ENCODE data around the gene TTC6. TPM values are rescaled to one million over a fixed set of nuclear protein-coding genes. Genes with fewer than 3 reads are reported as not detected.
A peak's percentile ranks its signal among the peaks of the same experiment; 100 is the strongest.

The TTC6 gene
- polyA plus RNA-seq, 1 donor (not counting 4 experiments of a cell fraction or from before 2014, with no cell fraction given): not detected

DNA sequence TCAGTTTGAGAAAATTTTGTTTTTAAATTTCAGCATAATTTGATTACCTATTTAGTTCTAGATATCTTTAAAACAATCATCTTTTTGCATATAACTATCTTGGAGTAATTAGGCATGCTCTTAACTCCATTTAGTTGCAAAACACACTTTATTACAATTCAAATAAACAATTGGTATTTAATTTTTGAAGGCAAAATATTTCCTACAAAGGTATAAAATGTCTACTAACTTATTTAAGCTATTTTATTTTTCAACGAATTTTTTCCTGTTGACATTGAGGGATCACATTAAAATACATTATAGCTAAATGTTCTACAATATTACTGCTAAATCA, 8.7 kb upstream of the TTC6 start:
- H3K9me1 ChIP-seq (ENCODE audit: control insufficient read depth, extremely low read depth, insufficient read depth, low read length): no peaks in the 10 kb centered on the region
- no peak overlapping the region for H3K4me2 ChIP-seq (ENCODE audit: control insufficient read depth, extremely low read depth, insufficient read depth, low read depth, low read length)
- H3K4me1 ChIP-seq (ENCODE audit: control insufficient read depth, extremely low read depth, insufficient read depth, low read length): peaks cover 3% of the 10 kb centered on the region
- no peak for DNase-seq (ENCODE audit: low read depth, low spot score)
- H2AFZ ChIP-seq (ENCODE audit: control insufficient read depth, low read length): no peak overlapping the region
- H3K36me3 ChIP-seq (ENCODE audit: control insufficient read depth in 2 of 2, extremely low read depth in 1 of 2, insufficient read depth in 2 of 2, low read length in 2 of 2): no peaks in the 10 kb centered on the region
- H3K79me2 ChIP-seq (ENCODE audit: control insufficient read depth, insufficient read depth, low read length): no peaks in the 10 kb centered on the region
- H3K27me3 ChIP-seq (ENCODE audit: control insufficient read depth, extremely low read depth, insufficient read depth, low read length): peaks cover 80% of the 10 kb centered on the region
- no peak for TF ChIP-seq EZH2 (IDR thresholded peaks at IDR 0.05; ENCODE audit: low read length)
- TF ChIP-seq, protein P1, sequence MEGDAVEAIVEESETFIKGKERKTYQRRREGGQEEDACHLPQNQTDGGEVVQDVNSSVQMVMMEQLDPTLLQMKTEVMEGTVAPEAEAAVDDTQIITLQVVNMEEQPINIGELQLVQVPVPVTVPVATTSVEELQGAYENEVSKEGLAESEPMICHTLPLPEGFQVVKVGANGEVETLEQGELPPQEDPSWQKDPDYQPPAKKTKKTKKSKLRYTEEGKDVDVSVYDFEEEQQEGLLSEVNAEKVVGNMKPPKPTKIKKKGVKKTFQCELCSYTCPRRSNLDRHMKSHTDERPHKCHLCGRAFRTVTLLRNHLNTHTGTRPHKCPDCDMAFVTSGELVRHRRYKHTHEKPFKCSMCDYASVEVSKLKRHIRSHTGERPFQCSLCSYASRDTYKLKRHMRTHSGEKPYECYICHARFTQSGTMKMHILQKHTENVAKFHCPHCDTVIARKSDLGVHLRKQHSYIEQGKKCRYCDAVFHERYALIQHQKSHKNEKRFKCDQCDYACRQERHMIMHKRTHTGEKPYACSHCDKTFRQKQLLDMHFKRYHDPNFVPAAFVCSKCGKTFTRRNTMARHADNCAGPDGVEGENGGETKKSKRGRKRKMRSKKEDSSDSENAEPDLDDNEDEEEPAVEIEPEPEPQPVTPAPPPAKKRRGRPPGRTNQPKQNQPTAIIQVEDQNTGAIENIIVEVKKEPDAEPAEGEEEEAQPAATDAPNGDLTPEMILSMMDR (optimal IDR thresholded peaks at IDR 0.05 in 1 of 3, IDR thresholded peaks at IDR 0.05 in 1 of 3, conservative IDR thresholded peaks at IDR 0.05 in 1 of 3; ENCODE audit: extremely low read depth in 1 of 3, insufficient read depth in 2 of 3, low read length in 3 of 3): no peak
- no peak overlapping the region for H3K27ac ChIP-seq (ENCODE audit: control insufficient read depth, insufficient read depth, low read length)
- no peak overlapping the region for H3K4me3 ChIP-seq (ENCODE audit: control insufficient read depth in 2 of 3, extremely low read depth in 1 of 3, insufficient read depth in 2 of 3, low read depth in 1 of 3, low read length in 3 of 3)
- no peaks in the 10 kb centered on the region for H3K9me3 ChIP-seq (ENCODE audit: control insufficient read depth, low read depth, low read length)
- peaks cover 9% of the 10 kb centered on the region for H4K20me1 ChIP-seq (ENCODE audit: control insufficient read depth, extremely low read depth, insufficient read depth, low read length)
- dilution Hi-C loops (cut with MboI; ENCODE audit: extremely low pct_ligation_motif_present, low sequenced_read_pairs): no loop called here
- H3K9ac ChIP-seq (ENCODE audit: control insufficient read depth, extremely low read depth, insufficient read depth, low read length): no peak overlapping the region
- no peak for FAIRE-seq

DNA sequence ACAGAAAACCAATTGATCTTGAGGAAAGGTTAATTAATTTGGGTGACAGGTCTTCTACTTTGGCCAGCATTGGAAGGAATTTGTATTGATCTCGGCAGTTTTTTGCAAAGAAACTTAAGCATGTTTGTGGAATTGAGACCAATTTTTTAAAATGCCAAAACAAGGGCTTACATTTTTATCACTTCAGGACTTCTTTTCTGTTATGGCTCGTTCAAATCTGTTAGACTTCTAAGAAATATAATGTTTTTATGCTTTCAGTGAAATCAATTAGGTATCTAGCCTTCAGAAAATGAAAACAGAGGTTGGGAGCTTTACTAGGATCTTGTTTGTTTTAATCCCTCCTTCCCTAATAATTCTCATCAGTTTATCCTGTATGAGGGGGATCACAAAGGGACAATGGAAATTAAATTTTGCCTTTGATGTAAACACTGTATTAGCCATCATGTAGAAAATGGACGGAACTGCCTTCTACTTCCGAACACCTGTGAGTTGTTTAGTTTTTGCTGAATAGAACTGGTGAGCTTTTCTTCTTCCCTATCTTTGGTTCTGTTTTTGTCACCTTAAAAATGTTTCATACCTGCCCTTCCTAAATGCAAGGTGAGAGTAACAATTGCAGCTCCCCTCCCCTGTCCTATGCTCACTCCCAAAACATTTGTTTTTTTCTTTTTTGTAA, 8.2 kb upstream of the TTC6 start:
- DNase-seq (ENCODE audit: low read depth, low spot score) (no peak), FAIRE-seq (no peak)
- no peak overlapping the region for H3K27ac ChIP-seq (ENCODE audit: control insufficient read depth, insufficient read depth, low read length)
- peaks cover 9% of the 10 kb centered on the region for H4K20me1 ChIP-seq (ENCODE audit: control insufficient read depth, extremely low read depth, insufficient read depth, low read length)
- peaks cover 85% of the 10 kb centered on the region for H3K27me3 ChIP-seq (ENCODE audit: control insufficient read depth, extremely low read depth, insufficient read depth, low read length)
- no peaks in the 10 kb centered on the region for H3K36me3 ChIP-seq (ENCODE audit: control insufficient read depth in 2 of 2, extremely low read depth in 1 of 2, insufficient read depth in 2 of 2, low read length in 2 of 2)
- TF ChIP-seq, protein P1 (optimal IDR thresholded peaks at IDR 0.05 in 1 of 3, IDR thresholded peaks at IDR 0.05 in 1 of 3, conservative IDR thresholded peaks at IDR 0.05 in 1 of 3; ENCODE audit: extremely low read depth in 1 of 3, insufficient read depth in 2 of 3, low read length in 3 of 3): no peak
- peak; percentile 84 for TF ChIP-seq EZH2 (IDR thresholded peaks at IDR 0.05; ENCODE audit: low read length)
- no peaks in the 10 kb centered on the region for H3K9me3 ChIP-seq (ENCODE audit: control insufficient read depth, low read depth, low read length)
- H2AFZ ChIP-seq (ENCODE audit: control insufficient read depth, low read length): no peak overlapping the region
- H3K4me3 ChIP-seq (ENCODE audit: control insufficient read depth in 2 of 3, extremely low read depth in 1 of 3, insufficient read depth in 2 of 3, low read depth in 1 of 3, low read length in 3 of 3): no peak overlapping the region
- H3K79me2 ChIP-seq (ENCODE audit: control insufficient read depth, insufficient read depth, low read length): no peaks in the 10 kb centered on the region
- no peak overlapping the region for H3K9ac ChIP-seq (ENCODE audit: control insufficient read depth, extremely low read depth, insufficient read depth, low read length)
- peaks cover 3% of the 10 kb centered on the region for H3K4me1 ChIP-seq (ENCODE audit: control insufficient read depth, extremely low read depth, insufficient read depth, low read length)
- no peaks in the 10 kb centered on the region for H3K9me1 ChIP-seq (ENCODE audit: control insufficient read depth, extremely low read depth, insufficient read depth, low read length)
- dilution Hi-C loops (cut with MboI; ENCODE audit: extremely low pct_ligation_motif_present, low sequenced_read_pairs): no loop called here
- H3K4me2 ChIP-seq (ENCODE audit: control insufficient read depth, extremely low read depth, insufficient read depth, low read depth, low read length): no peak overlapping the region

Measured in keratinocyte (primary cell).